ENCODE measurements around the gene CST1. TPM values are rescaled to one million over a fixed set of nuclear protein-coding genes. Genes with fewer than 3 reads are reported as not detected.

Gene CST1
- total and polyA plus RNA-seq, 4 experiments from 2014 or later: not detected

DNA sequence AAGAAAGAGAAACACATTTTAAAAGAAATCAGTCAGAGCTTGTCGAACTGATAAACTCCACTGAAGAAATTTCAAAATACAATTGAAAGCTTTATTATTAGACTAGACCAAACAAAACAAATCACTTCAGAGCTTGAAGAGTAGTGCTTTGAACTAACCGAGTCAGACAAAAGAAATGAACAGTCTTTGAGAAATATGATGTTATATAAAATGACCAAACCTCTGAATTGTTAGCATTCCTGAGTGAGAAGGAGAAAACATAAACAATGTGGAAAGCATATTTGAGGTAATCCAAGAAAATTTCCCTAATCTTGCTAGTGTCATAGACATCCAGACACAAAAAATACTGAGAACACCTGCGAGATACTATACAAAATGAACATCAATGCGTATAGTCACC, 48.7 kb downstream of the CST1 start:
- intact Hi-C loops (cut with micrococcal nuclease): no loop called here
- H3K36me3 Mint-ChIP-seq: no peaks in the 10 kb centered on the region
- CTCF ChIA-PET (ENCODE audit: partially characterized antibody): interaction anchor here (0.8 kb wide), 1 partner anchor 10 kb away, joined by 3 read pairs; no protein-coding TSS in a partner anchor

GRCh38 chr20:23700931-23701330, 49.8 kb downstream of the CST1 start:
- Histone ChIP-seq H3K4me3 (ENCODE audit: low read length in 2 of 2) (no peak overlapping the region), H3K36me3 (ENCODE audit: insufficient read depth, low read length) (no peaks in the 10 kb centered on the region), H3K27me3 (ENCODE audit: insufficient read depth, low read length) (no peaks in the 10 kb centered on the region), H3K9me3 (ENCODE audit: control insufficient read depth in 1 of 2, low read length in 2 of 2) (no peaks in the 10 kb centered on the region), H3K27ac (ENCODE audit: low read depth, low read length) (no peak overlapping the region), H3K4me1 (ENCODE audit: insufficient read depth, low read length) (no peaks in the 10 kb centered on the region)
- Mint-ChIP-seq H3K36me3 (no peaks in the 10 kb centered on the region), H3K4me1 (no peaks in the 10 kb centered on the region), H3K9me3 (peaks cover 0 to 2% (median 0%) of the 10 kb centered on the region in 8 donors), H3K27ac (no peak overlapping the region), H3K27me3 (peaks cover 3% of the 10 kb centered on the region in 2 donors), H3K4me3 (no peak overlapping the region)
- POLR2A ChIA-PET (ENCODE audit: partially characterized antibody): no interaction called here
- DNase-seq: no peak
- intact Hi-C loops (cut with micrococcal nuclease): no loop called here
- CTCF ChIA-PET (ENCODE audit: partially characterized antibody): no interaction called here

More for the DNA sequence above, 48.7 kb downstream of the CST1 start:
- no peak overlapping the region for H3K4me3 ChIP-seq (ENCODE audit: low read length in 2 of 2)
- H3K9me3 ChIP-seq (ENCODE audit: control insufficient read depth in 1 of 2, low read length in 2 of 2): no peaks in the 10 kb centered on the region
- Mint-ChIP-seq H3K9me3 (peaks cover 0 to 2% (median 0%) of the 10 kb centered on the region in 8 donors), H3K4me1 (no peaks in the 10 kb centered on the region), H3K27me3 (peaks cover 3 to 5% of the 10 kb centered on the region in 2 donors), H3K27ac (no peak overlapping the region), H3K4me3 (no peak overlapping the region)
- DNase-seq: no peak
- POLR2A ChIA-PET (ENCODE audit: partially characterized antibody): no interaction called here
- H3K36me3 ChIP-seq (ENCODE audit: insufficient read depth, low read length): no peaks in the 10 kb centered on the region
- H3K4me1 ChIP-seq (ENCODE audit: insufficient read depth, low read length): no peaks in the 10 kb centered on the region
- H3K27me3 ChIP-seq (ENCODE audit: insufficient read depth, low read length): no peaks in the 10 kb centered on the region
- H3K27ac ChIP-seq (ENCODE audit: low read depth, low read length): no peak overlapping the region

DNA sequence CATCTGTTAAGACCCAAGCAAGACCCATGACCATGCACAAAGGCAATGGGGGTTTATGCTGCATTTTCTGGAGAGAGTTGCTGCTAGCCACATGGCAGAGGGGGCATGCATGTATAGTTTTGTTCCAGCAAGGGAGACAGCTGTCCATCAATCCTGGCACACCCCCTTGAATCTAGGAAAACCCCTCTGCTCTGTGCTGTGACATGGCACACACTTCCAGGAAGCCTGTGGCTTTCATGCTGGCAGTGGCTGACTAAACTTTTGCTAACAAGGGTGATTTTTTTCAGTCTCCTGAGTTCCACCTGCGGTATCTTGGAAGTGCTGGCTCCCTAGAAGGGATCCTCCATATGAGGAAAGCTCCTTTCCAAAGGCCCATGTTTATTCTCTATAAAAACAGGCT, 52.8 kb downstream of the CST1 start:
- no peak overlapping the region for H3K4me3 Mint-ChIP-seq
- Histone ChIP-seq H3K4me1 (ENCODE audit: insufficient read depth, low read length) (no peaks in the 10 kb centered on the region), H3K4me3 (ENCODE audit: low read length in 2 of 2) (no peak overlapping the region), H3K9me3 (ENCODE audit: control insufficient read depth in 1 of 2, low read length in 2 of 2) (no peaks in the 10 kb centered on the region), H3K27ac (ENCODE audit: low read depth, low read length) (no peak overlapping the region), H3K27me3 (ENCODE audit: insufficient read depth, low read length) (no peaks in the 10 kb centered on the region), H3K36me3 (ENCODE audit: insufficient read depth, low read length) (no peaks in the 10 kb centered on the region)
- no peaks in the 10 kb centered on the region for H3K36me3 Mint-ChIP-seq
- no peaks in the 10 kb centered on the region for H3K4me1 Mint-ChIP-seq
- H3K9me3 Mint-ChIP-seq: peaks cover 0 to 2% (median 0%) of the 10 kb centered on the region in 8 donors
- intact Hi-C loops (cut with micrococcal nuclease): no loop called here
- peaks cover 0 to 2% of the 10 kb centered on the region in 2 donors for H3K27me3 Mint-ChIP-seq
- ChIA-PET POLR2A (ENCODE audit: partially characterized antibody) (no interaction called here), CTCF (ENCODE audit: partially characterized antibody) (no interaction called here)
- DNase-seq: no peak
- no peak overlapping the region for H3K27ac Mint-ChIP-seq

Other genes with a start within 250 kb of the CST1 start
- gene CST9L, start 182.5 kb downstream of the CST1 start, total RNA-seq: not detected
- not detected for gene CST9L, start 182.5 kb downstream of the CST1 start, polyA plus RNA-seq
- not detected for gene CST9, start 145.0 kb downstream of the CST1 start, total RNA-seq
- gene CST9, start 145.0 kb downstream of the CST1 start, polyA plus RNA-seq: not detected
- gene CST3, start 113.0 kb downstream of the CST1 start, total RNA-seq: 1 to 10 TPM; 8.1 to 8.3 TPM
- 1 to 10 TPM in 1 of 2 donors, under 1 TPM in 1; 0.31 to 4.2 TPM for gene CST3, start 113.0 kb downstream of the CST1 start, polyA plus RNA-seq
- not detected for gene CST4, start 61.9 kb downstream of the CST1 start, total RNA-seq
- not detected for gene CST4, start 61.9 kb downstream of the CST1 start, polyA plus RNA-seq
- gene CST2, start 75.8 kb upstream of the CST1 start, total RNA-seq: not detected
- not detected for gene CST2, start 75.8 kb upstream of the CST1 start, polyA plus RNA-seq
- gene CST5, start 128.8 kb upstream of the CST1 start, total RNA-seq: not detected
- not detected for gene CST5, start 128.8 kb upstream of the CST1 start, polyA plus RNA-seq
- gene GGTLC1, start 237.8 kb upstream of the CST1 start, total RNA-seq: not detected
- not detected for gene GGTLC1, start 237.8 kb upstream of the CST1 start, polyA plus RNA-seq